Measurements from ENCODE around the gene RALGPS1. TPM values are rescaled to one million over a fixed set of nuclear protein-coding genes. Genes with fewer than 3 reads are reported as not detected.

RALGPS1 gene
- polyA plus RNA-seq, 2 donors = 3.8 to 6.4 TPM

DNA sequence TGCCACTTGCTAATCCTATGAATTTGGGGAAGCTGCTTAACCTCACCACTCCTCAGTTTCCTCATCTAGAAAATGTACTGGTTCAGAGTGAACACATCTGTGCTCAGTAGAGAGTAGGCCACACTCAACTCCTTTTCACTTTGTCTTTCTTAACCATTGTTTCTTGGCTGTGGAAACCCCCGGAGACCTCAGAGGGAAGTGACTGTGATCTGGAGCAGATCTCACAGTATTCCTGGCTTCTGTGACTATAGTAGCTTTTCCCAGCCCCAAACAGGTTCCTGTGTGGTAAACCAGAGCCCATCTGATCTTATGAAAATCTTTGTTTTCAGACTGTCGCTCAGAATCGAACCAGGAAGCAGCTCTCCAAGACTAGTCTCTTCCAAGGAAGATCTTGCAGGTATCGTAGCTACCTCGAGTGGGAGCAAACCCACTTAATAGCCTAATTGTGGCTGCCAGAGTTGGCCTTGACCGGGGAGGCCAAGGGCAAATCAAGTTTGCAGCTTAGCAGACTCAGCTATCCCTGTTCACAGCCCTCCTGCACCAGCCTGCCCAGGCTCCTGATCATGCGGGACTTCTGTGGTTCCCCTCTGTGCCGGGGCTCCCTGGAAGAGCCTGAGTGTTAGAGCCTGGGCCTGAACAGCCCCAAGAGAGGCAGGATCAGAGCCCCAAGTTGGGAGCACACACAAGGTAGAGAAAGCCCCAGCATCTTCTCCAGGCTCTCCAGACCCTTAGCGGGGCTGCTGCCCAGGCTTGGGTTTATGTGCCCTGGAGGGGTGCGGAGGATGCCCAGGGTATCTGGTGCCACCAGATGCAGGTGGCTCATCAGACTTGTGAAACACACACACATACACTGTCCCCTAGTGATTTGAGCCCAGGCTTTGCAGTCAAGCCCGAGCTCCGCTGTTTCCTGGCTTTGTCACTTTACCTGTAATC lies 260.1 kb downstream of the RALGPS1 start:
- H3K9me3 ChIP-seq (ENCODE audit: control insufficient read depth in 2 of 2, insufficient read depth in 1 of 2, low read depth in 1 of 2, low read length in 1 of 2) = no peaks in the 10 kb centered on the region

DNA sequence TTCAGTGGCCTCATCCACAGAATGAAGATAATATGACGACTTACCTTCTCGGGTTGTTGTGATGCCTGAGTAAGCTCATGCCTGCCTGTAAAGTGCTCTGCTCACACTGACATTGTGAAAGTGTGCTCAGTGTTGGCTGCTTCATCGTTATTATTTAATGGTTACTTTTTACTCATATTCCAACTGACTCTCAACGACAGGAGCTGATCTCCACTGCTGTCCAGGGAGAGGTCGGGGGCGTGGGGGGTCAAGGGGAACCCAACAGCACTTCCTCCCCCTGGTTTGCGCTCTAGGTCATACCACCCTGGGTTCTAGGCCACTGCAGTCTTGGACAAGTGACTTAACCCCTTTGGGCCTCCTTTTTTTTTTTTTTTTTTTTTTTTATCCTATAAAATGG lies 260.7 kb downstream of the RALGPS1 start:
- no peak overlapping the region for H3K4me3 ChIP-seq (ENCODE audit: low read depth in 1 of 2, low read length in 2 of 2)
- peaks cover 0 to 4% of the 10 kb centered on the region in 2 donors for H3K36me3 ChIP-seq (ENCODE audit: control insufficient read depth in 2 of 2, insufficient read depth in 2 of 2, low read length in 1 of 2)
- H3K4me1 ChIP-seq (ENCODE audit: control insufficient read depth in 2 of 2, insufficient read depth in 2 of 2, low read length in 1 of 2) = peaks cover 2 to 6% of the 10 kb centered on the region in 2 donors
- no peaks in the 10 kb centered on the region for H3K27me3 ChIP-seq (ENCODE audit: control insufficient read depth in 1 of 2, insufficient read depth in 2 of 2, low read length in 2 of 2)
- no peak overlapping the region for H3K27ac ChIP-seq (ENCODE audit: low read depth in 2 of 2, low read length in 1 of 2)
- H3K9me3 ChIP-seq (ENCODE audit: control insufficient read depth in 2 of 2, insufficient read depth in 1 of 2, low read depth in 1 of 2, low read length in 1 of 2) = no peaks in the 10 kb centered on the region
- WGBS, 2 donors = 94 to 95% methylated on average over 7 of the region's 7 CpGs

More for the DNA sequence above, 260.1 kb downstream of the RALGPS1 start:
- no peaks in the 10 kb centered on the region for H3K27me3 ChIP-seq (ENCODE audit: control insufficient read depth in 1 of 2, insufficient read depth in 2 of 2, low read length in 2 of 2)
- H3K36me3 ChIP-seq (ENCODE audit: control insufficient read depth in 2 of 2, insufficient read depth in 2 of 2, low read length in 1 of 2) = peaks cover 0 to 4% of the 10 kb centered on the region in 2 donors
- no peak overlapping the region for H3K27ac ChIP-seq (ENCODE audit: low read depth in 2 of 2, low read length in 1 of 2)
- no peak overlapping the region for H3K4me3 ChIP-seq (ENCODE audit: low read depth in 1 of 2, low read length in 2 of 2)
- H3K4me1 ChIP-seq (ENCODE audit: control insufficient read depth in 2 of 2, insufficient read depth in 2 of 2, low read length in 1 of 2) = peaks cover 2 to 6% of the 10 kb centered on the region in 2 donors
- 91 to 92% methylated on average over 12 of the region's 12 CpGs for WGBS, 2 donors

DNA sequence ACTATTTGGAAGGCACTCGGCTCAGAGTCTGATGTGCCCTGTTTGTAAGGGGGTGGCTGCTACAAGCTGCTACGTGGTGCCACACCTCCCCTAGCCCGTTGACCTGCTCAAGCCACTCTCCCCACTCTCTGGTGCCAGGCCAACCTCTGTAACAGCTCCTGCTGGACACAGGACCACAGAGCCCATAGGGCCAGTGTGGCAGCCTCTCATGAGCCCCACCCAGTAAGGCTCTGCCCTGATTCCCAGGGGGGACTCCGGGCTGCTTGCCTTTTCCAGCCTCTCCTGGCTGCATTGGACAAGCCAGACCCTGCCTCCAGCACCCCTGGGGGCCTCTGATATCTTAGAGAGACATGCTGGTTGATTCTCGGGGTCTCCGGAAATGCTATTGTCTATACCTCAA lies 261.2 kb downstream of the RALGPS1 start:
- WGBS, 2 donors = 89 to 90% methylated on average over 6 of the region's 6 CpGs
- Histone ChIP-seq H3K4me3 (ENCODE audit: low read depth in 1 of 2, low read length in 2 of 2) (no peak overlapping the region), H3K4me1 (ENCODE audit: control insufficient read depth in 2 of 2, insufficient read depth in 2 of 2, low read length in 1 of 2) (peaks cover 4 to 8% of the 10 kb centered on the region in 2 donors), H3K36me3 (ENCODE audit: control insufficient read depth in 2 of 2, insufficient read depth in 2 of 2, low read length in 1 of 2) (peaks cover 0 to 4% of the 10 kb centered on the region in 2 donors), H3K9me3 (ENCODE audit: control insufficient read depth in 2 of 2, insufficient read depth in 1 of 2, low read depth in 1 of 2, low read length in 1 of 2) (no peaks in the 10 kb centered on the region), H3K27ac (ENCODE audit: low read depth in 2 of 2, low read length in 1 of 2) (no peak overlapping the region), H3K27me3 (ENCODE audit: control insufficient read depth in 1 of 2, insufficient read depth in 2 of 2, low read length in 2 of 2) (no peaks in the 10 kb centered on the region)

DNA sequence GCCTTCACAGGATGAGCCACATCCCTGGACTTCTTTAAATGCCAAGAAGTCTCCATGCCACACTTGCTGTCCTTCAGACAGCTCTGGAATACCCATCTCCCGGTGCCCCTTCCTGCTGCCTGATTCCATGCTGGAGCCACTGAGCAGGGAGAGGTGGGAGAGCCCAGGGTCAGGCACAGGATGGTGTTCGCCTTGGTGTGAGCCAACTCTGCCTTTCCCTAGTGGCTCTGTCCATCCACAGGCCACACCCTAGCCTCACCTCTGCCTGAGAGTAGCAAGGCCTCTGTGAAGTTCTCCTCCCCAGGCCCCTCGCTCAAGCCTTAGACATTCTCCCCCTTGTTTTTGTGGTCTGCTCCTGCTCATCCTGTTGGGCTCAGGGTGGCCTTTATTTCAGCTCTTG lies 262.0 kb downstream of the RALGPS1 start:
- Histone ChIP-seq H3K36me3 (ENCODE audit: control insufficient read depth in 2 of 2, insufficient read depth in 2 of 2, low read length in 1 of 2) (peaks cover 0 to 4% of the 10 kb centered on the region in 2 donors), H3K27ac (ENCODE audit: low read depth in 2 of 2, low read length in 1 of 2) (no peak overlapping the region), H3K27me3 (ENCODE audit: control insufficient read depth in 1 of 2, insufficient read depth in 2 of 2, low read length in 2 of 2) (no peaks in the 10 kb centered on the region), H3K4me1 (ENCODE audit: control insufficient read depth in 2 of 2, insufficient read depth in 2 of 2, low read length in 1 of 2) (peaks cover 7 to 16% of the 10 kb centered on the region in 2 donors), H3K9me3 (ENCODE audit: control insufficient read depth in 2 of 2, insufficient read depth in 1 of 2, low read depth in 1 of 2, low read length in 1 of 2) (no peaks in the 10 kb centered on the region), H3K4me3 (ENCODE audit: low read depth in 1 of 2, low read length in 2 of 2) (no peak overlapping the region)
- 93 to 96% methylated on average over 3 of the region's 3 CpGs for WGBS, 2 donors

DNA sequence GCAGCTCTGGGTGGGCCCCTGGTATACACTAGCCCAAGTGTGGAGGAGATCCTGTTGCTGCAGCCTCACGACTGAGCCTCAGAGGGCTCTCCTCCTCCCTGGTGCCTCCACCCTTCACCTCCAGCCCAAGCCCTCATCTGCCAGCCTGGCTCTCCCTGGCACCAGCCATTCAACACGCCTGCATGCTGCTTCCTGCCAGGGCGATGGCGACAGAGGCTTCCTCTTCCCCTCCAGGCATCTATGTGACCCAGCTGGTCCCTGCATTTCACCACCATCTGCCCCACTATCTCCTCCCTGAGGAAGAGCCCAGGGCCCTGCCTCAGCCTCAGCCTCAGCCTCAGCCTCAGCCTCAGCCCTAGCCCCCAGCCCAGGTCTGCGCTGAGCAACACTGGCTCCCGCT lies 262.6 kb downstream of the RALGPS1 start:
- Histone ChIP-seq H3K4me1 (ENCODE audit: control insufficient read depth in 2 of 2, insufficient read depth in 2 of 2, low read length in 1 of 2) (peaks cover 7 to 17% of the 10 kb centered on the region in 2 donors), H3K9me3 (ENCODE audit: control insufficient read depth in 2 of 2, insufficient read depth in 1 of 2, low read depth in 1 of 2, low read length in 1 of 2) (no peaks in the 10 kb centered on the region), H3K4me3 (ENCODE audit: low read depth in 1 of 2, low read length in 2 of 2) (no peak overlapping the region), H3K27ac (ENCODE audit: low read depth in 2 of 2, low read length in 1 of 2) (no peak overlapping the region), H3K36me3 (ENCODE audit: control insufficient read depth in 2 of 2, insufficient read depth in 2 of 2, low read length in 1 of 2) (peaks cover 0 to 4% of the 10 kb centered on the region in 2 donors), H3K27me3 (ENCODE audit: control insufficient read depth in 1 of 2, insufficient read depth in 2 of 2, low read length in 2 of 2) (no peaks in the 10 kb centered on the region)
- 72 to 83% methylated on average over 6 of the region's 6 CpGs for WGBS, 2 donors

GRCh38 chr9:127177665-127178265 lies 263.2 kb downstream of the RALGPS1 start:
- peaks cover 7 to 17% of the 10 kb centered on the region in 2 donors for H3K4me1 ChIP-seq (ENCODE audit: control insufficient read depth in 2 of 2, insufficient read depth in 2 of 2, low read length in 1 of 2)
- H3K4me3 ChIP-seq (ENCODE audit: low read depth in 1 of 2, low read length in 2 of 2) = no peak overlapping the region
- 94 to 98% methylated on average over 3 of the region's 3 CpGs for WGBS, 2 donors
- H3K9me3 ChIP-seq (ENCODE audit: control insufficient read depth in 2 of 2, insufficient read depth in 1 of 2, low read depth in 1 of 2, low read length in 1 of 2) = no peaks in the 10 kb centered on the region
- H3K27ac ChIP-seq (ENCODE audit: low read depth in 2 of 2, low read length in 1 of 2) = no peak overlapping the region
- H3K36me3 ChIP-seq (ENCODE audit: control insufficient read depth in 2 of 2, insufficient read depth in 2 of 2, low read length in 1 of 2) = peaks cover 0 to 4% of the 10 kb centered on the region in 2 donors
- H3K27me3 ChIP-seq (ENCODE audit: control insufficient read depth in 1 of 2, insufficient read depth in 2 of 2, low read length in 2 of 2) = no peaks in the 10 kb centered on the region

DNA sequence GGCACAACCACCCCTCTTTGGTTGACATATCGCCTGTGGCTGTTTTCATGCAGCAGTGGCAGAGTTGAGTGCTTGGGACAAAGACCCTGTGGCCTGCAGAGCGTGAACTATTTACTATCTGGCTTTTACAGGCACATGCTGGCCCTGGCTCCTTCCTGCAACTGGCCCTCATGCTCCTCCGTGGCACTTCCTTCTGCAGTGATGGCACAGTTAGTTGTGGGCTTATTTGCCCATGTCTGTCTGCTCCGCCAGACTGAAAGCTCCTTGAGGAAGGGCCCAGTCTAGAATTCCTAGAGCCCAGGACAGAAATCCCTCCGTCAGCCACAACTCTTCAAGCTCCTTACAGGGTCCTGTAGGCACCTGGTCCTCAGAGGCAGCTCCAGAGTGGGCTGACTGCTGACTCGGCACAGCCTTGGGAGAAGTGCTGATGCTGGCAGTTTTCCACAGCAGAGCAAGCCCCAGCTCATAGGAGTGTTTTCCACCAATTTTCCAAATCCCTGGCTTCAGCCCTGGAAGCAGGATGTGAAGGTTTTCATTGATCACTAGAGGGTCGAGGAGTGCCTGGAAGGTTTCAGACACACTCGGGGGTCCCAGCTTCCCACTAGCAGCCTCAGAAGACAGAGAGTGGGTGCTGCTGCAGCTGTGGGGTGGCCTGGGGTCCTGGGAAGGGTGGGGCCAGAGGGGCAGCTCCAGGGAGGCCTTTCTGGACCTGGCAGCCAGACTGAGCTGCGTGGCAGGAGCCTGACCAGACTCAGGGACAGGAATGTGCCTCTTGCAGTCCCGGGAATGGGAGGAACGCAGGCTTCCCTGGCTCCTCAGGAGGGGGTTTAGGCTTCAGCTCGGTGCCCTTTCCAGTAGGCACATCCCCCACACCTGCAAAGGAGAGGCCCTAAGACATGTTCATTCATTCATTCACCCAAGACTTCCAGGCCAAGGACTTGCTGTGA lies 264.4 kb downstream of the RALGPS1 start:
- H3K4me3 ChIP-seq (ENCODE audit: low read depth in 1 of 2, low read length in 2 of 2) = no peak overlapping the region
- no peaks in the 10 kb centered on the region for H3K9me3 ChIP-seq (ENCODE audit: control insufficient read depth in 2 of 2, insufficient read depth in 1 of 2, low read depth in 1 of 2, low read length in 1 of 2)
- no peaks in the 10 kb centered on the region for H3K27me3 ChIP-seq (ENCODE audit: control insufficient read depth in 1 of 2, insufficient read depth in 2 of 2, low read length in 2 of 2)
- peaks cover 5 to 19% of the 10 kb centered on the region in 2 donors for H3K4me1 ChIP-seq (ENCODE audit: control insufficient read depth in 2 of 2, insufficient read depth in 2 of 2, low read length in 1 of 2)
- H3K27ac ChIP-seq (ENCODE audit: low read depth in 2 of 2, low read length in 1 of 2) = no peak overlapping the region
- peaks cover 0 to 6% of the 10 kb centered on the region in 2 donors for H3K36me3 ChIP-seq (ENCODE audit: control insufficient read depth in 2 of 2, insufficient read depth in 2 of 2, low read length in 1 of 2)
- 73 to 79% methylated on average over 12 of the region's 12 CpGs for WGBS, 2 donors

DNA sequence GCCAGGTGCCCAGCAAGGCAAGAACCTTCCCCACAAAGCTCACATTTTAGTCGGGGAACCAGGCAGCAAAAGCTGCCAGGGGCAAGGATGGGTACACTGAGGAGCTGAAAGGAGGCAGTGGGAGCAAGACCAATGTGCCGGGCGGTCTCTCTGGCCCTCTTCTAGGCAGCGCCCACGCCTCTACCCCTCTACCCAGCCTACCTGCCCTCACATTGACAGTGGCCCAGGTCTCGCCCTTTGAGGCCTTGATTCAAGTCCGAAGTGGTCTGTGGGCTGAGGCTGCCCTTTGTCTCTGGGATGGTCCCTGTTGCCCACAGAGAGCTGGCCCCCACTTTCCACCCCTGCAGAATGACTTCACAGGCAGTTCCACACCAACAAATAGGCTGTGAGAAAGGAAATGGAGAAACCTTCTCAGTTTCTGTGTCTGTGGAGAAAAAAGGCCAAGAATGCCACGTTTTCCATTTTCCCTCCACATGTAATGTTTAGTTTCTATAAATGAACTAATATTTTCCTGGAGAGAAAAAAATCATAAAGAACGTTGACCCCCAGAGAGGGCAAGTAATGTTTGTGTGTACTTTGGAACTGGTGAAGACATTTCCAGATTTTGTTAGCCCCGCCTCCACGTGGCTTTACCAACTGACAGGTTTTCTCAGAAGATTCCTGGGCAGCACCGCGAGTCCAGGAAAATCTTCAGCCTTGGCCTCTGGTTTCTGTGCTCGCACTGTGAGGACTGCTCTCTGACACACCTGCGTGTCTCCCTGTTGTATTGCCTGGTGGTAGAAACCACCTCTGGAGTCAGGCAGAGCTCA lies 265.3 kb downstream of the RALGPS1 start:
- Histone ChIP-seq H3K4me3 (ENCODE audit: low read depth in 1 of 2, low read length in 2 of 2) (no peak overlapping the region), H3K9me3 (ENCODE audit: control insufficient read depth in 2 of 2, insufficient read depth in 1 of 2, low read depth in 1 of 2, low read length in 1 of 2) (no peaks in the 10 kb centered on the region), H3K27ac (ENCODE audit: low read depth in 2 of 2, low read length in 1 of 2) (no peak overlapping the region), H3K36me3 (ENCODE audit: control insufficient read depth in 2 of 2, insufficient read depth in 2 of 2, low read length in 1 of 2) (peaks cover 0 to 4% of the 10 kb centered on the region in 2 donors), H3K27me3 (ENCODE audit: control insufficient read depth in 1 of 2, insufficient read depth in 2 of 2, low read length in 2 of 2) (no peaks in the 10 kb centered on the region), H3K4me1 (ENCODE audit: control insufficient read depth in 2 of 2, insufficient read depth in 2 of 2, low read length in 1 of 2) (peaks cover 5 to 19% of the 10 kb centered on the region in 2 donors)
- WGBS, 2 donors = 78 to 82% methylated on average over 15 of the region's 15 CpGs
